MCF 10A (cell line): ENCODE results near the gene KLK2. TPM values are rescaled to one million over a fixed set of nuclear protein-coding genes. Genes with fewer than 3 reads are reported as not detected.

Experiments used
- BruUV-seq: library from RNA; stranded (reverse); fragments of 400-500 nt; replicated peaks from 2 replicates; lab custom pipeline; 2021; lab: Mats Ljungman, UMichigan
- CTCF ChIA-PET: fragments of 300-600 bp; sonication (Branson Sonifier 250); formaldehyde crosslinking; extraction: SDS; loops from one replicate; lab custom pipeline; 2021; ENCODE audit warnings: antibody characterized with exemption, inconsistent platforms; lab: Yijun Ruan, JAX
- POLR2A ChIA-PET: fragments of 300-600, 350-650 bp; sonication (Branson Sonifier 250); formaldehyde crosslinking; extraction: SDS; loops from one replicate; lab custom pipeline; 2020; ENCODE audit warnings: antibody characterized with exemption, inconsistent platforms; lab: Yijun Ruan, JAX
- DNase-seq: peaks from one replicate; pipeline ENCODE4 v3.0.0-alpha.2; 2018; ENCODE audit not compliant: unreplicated experiment
- H3K27ac Mint-ChIP-seq: one replicate; pipeline ENCODE4 v1.8.0; 2022; ENCODE audit warnings: mild to moderate bottlenecking, low read depth, mixed read lengths; ENCODE audit not compliant: unreplicated experiment
- H3K27me3 Mint-ChIP-seq: one replicate; pipeline ENCODE4 v1.8.0; 2022; ENCODE audit warnings: mixed read lengths; ENCODE audit not compliant: insufficient read depth, unreplicated experiment
- H3K36me3 Mint-ChIP-seq: one replicate; pipeline ENCODE4 v1.8.0; 2022; ENCODE audit warnings: mild to moderate bottlenecking, moderate library complexity, mixed read lengths; ENCODE audit not compliant: insufficient read depth, unreplicated experiment
- H3K4me1 Mint-ChIP-seq: one replicate; pipeline ENCODE4 v1.8.0; 2022; ENCODE audit warnings: mixed read lengths; ENCODE audit not compliant: insufficient read depth, unreplicated experiment
- H3K4me3 Mint-ChIP-seq: one replicate; pipeline ENCODE4 v1.8.0; 2022; ENCODE audit warnings: mild to moderate bottlenecking, moderate library complexity, mixed read lengths; ENCODE audit not compliant: unreplicated experiment
- H3K9me3 Mint-ChIP-seq: one replicate; pipeline ENCODE4 v1.8.0; 2022; ENCODE audit warnings: mixed read lengths; ENCODE audit not compliant: unreplicated experiment
- intact Hi-C: fragments of 100-400 bp; cut with micrococcal nuclease; formaldehyde crosslinking; loops from 2 replicates; pipeline ENCODE4 v1.14.1; 2022
- total RNA-seq: library from RNA; stranded (reverse); gene quantifications from 2 replicates; pipeline ENCODE4 v1.2.3, GENCODE V29; 2022
- TF ChIP-seq, protein P1 (sequence below): fragments of 200-600 bp; IDR thresholded peaks from one replicate; pipeline ENCODE4 v1.8.0; 2022; ENCODE audit warnings: antibody characterized with exemption, mild to moderate bottlenecking; ENCODE audit not compliant: unreplicated experiment

KLK2 gene
- total RNA-seq, 1 experiment from 2014 or later = not detected

DNA sequence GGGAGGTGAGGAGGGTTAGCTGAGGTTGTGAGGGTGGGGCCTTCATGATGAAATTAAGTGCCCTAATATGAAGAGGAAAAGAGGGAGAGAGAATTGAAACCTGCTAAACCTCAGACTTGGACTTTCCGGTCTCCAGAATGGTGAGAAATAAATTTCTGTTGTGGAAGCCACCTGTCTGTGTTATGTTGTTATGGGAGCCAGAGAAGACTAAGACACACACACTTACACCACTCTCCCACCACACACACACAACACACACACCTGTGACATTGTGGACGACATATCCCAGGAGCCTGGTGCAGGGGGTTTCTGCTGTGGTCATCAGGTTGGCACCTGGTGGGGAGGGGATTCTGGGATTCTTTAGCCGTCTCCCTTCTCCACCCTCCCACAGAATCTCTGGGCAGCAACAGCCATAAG, 24.0 kb downstream of the KLK2 start:
- Mint-ChIP-seq H3K27me3 (no peaks in the 10 kb centered on the region), H3K27ac (peak overlapping the region; percentile 82)

DNA sequence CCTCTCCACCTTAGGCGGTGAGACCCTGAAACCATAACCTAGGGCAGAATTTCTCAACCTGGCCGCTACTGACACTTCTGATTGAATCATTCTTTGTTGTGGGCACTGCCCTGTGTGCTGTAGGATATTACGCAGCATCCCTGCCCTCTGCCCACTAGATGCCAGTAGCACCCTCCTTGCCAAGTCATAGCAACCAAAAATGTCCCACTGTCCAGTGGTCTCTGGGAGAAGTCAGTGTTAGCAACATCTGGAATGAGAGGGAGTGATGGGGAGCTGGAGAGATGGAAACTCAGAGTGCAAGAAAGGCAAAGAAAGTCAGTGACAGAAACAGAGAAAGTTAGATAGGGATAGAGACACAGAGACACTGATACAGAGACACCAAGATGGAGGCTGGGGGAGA, 24.4 kb downstream of the KLK2 start:
- intact Hi-C loops = no loop called here
- H3K36me3 Mint-ChIP-seq = no peaks in the 10 kb centered on the region
- H3K4me3 Mint-ChIP-seq = no peak overlapping the region
- TF ChIP-seq, protein P1, sequence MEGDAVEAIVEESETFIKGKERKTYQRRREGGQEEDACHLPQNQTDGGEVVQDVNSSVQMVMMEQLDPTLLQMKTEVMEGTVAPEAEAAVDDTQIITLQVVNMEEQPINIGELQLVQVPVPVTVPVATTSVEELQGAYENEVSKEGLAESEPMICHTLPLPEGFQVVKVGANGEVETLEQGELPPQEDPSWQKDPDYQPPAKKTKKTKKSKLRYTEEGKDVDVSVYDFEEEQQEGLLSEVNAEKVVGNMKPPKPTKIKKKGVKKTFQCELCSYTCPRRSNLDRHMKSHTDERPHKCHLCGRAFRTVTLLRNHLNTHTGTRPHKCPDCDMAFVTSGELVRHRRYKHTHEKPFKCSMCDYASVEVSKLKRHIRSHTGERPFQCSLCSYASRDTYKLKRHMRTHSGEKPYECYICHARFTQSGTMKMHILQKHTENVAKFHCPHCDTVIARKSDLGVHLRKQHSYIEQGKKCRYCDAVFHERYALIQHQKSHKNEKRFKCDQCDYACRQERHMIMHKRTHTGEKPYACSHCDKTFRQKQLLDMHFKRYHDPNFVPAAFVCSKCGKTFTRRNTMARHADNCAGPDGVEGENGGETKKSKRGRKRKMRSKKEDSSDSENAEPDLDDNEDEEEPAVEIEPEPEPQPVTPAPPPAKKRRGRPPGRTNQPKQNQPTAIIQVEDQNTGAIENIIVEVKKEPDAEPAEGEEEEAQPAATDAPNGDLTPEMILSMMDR = no peak
- ChIA-PET POLR2A (interaction anchor here (1.6 kb wide), 1 partner anchor 92 kb away, joined by 7 read pairs; no protein-coding TSS in a partner anchor), CTCF (interaction anchor here (0.5 kb wide), 1 partner anchor 684 kb away, joined by 3 read pairs; no protein-coding TSS in a partner anchor)
- no TSS peak for BruUV-seq
- no peak overlapping the region for H3K27ac Mint-ChIP-seq
- no peaks in the 10 kb centered on the region for H3K27me3 Mint-ChIP-seq
- peaks cover 7% of the 10 kb centered on the region for H3K9me3 Mint-ChIP-seq
- peaks cover 19% of the 10 kb centered on the region for H3K4me1 Mint-ChIP-seq
- DNase-seq = no peak

More for the DNA sequence above, 24.0 kb downstream of the KLK2 start:
- DNase-seq = no peak
- Mint-ChIP-seq H3K4me1 (peaks cover 19% of the 10 kb centered on the region), H3K36me3 (no peaks in the 10 kb centered on the region), H3K9me3 (peaks cover 7% of the 10 kb centered on the region), H3K4me3 (no peak overlapping the region)
- intact Hi-C loops = no loop called here
- TF ChIP-seq, protein P1 = no peak
- POLR2A ChIA-PET = interaction anchor here (1.6 kb wide), 1 partner anchor 92 kb away, joined by 7 read pairs; no protein-coding TSS in a partner anchor
- CTCF ChIA-PET = no interaction called here
- no TSS peak for BruUV-seq

DNA sequence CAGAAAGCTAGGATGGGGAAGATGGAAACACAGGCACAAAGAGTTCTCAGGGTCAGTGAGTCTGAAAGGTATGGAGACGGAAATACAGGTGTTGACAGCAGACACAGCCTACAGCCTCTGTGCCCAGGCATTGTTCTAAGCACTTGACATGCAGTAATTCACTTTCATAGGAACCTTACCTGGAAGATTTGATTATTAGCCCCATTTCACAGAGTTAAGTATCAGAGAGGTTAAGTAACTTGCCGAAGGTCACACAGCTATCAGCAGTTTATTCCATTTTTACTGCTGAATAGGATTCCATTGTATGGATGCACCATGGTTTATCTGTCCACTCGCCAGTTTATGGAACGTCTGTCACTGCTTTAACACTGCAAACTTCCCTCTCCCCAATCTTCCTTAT, 24.8 kb downstream of the KLK2 start:
- BruUV-seq = no TSS peak
- ChIA-PET CTCF (interaction anchor here (0.5 to 1.7 kb wide), 3 partner anchors 24 to 683 kb away, joined by 3 to 8 read pairs (median 4); no protein-coding TSS in a partner anchor), POLR2A (no interaction called here)
- Mint-ChIP-seq H3K9me3 (peaks cover 7% of the 10 kb centered on the region), H3K27me3 (no peaks in the 10 kb centered on the region), H3K4me1 (peaks cover 19% of the 10 kb centered on the region), H3K4me3 (no peak overlapping the region), H3K27ac (no peak overlapping the region), H3K36me3 (no peaks in the 10 kb centered on the region)
- no peak for DNase-seq
- TF ChIP-seq, protein P1 = no peak
- intact Hi-C loops = no loop called here

DNA sequence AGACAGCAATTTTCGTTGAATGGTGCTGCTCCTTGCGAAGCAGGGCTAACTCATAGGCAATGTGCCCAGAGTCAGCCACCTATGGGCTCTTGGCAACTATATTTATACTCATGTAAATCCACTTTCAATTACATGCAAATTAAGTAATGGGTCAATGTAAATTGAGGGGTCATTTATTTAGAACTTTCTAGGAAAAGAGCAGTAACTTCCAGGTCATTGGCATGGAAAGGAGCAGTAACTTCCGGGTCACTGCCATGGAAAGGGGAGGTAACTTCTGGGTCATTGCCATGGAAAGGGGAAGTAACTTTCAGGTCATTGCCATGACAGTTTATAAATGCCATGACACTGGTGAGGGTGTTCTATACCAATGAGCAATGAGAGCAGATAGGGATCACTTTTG, 26.3 kb downstream of the KLK2 start:
- H3K9me3 Mint-ChIP-seq = peaks cover 7% of the 10 kb centered on the region
- H3K36me3 Mint-ChIP-seq = no peaks in the 10 kb centered on the region
- TF ChIP-seq, protein P1 = no peak
- CTCF ChIA-PET = interaction anchor here (1.7 kb wide), 1 partner anchor 22 kb away, joined by 8 read pairs; no protein-coding TSS in a partner anchor
- DNase-seq = no peak
- intact Hi-C loops = no loop called here
- no peak overlapping the region for H3K27ac Mint-ChIP-seq
- BruUV-seq = no TSS peak
- H3K27me3 Mint-ChIP-seq = no peaks in the 10 kb centered on the region
- H3K4me1 Mint-ChIP-seq = peaks cover 19% of the 10 kb centered on the region
- no peak overlapping the region for H3K4me3 Mint-ChIP-seq
- POLR2A ChIA-PET = no interaction called here
